ENCODE data around the gene CASP10. TPM values are rescaled to one million over a fixed set of nuclear protein-coding genes. Genes with fewer than 3 reads are reported as not detected.

Gene CASP10
- total RNA-seq, 2 experiments from 2014 or later: 47.8 to 51.3 TPM

DNA sequence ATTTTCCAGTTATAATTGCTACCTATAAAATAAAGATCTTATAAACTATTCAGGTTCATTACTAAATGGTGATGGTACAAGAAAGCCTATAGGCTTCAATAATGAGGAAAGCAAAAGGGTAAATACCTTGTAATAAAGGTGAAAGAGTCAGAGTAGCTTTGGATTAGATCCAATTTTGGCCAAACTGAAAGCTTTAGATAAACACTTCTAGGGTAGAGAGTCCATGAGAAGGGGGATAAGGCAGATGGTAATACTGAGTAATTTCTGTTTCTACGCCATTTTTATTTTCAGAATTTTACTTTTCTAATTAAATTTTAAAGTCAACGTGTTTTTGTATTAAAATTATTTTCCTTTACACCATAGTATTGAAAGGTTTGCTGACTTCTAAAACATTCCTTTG is 86.8 kb downstream of the CASP10 start:
- H3K9me3 Mint-ChIP-seq: no peaks in the 10 kb centered on the region
- CTCF ChIA-PET: interaction anchor here (1.0 to 2.1 kb wide), 8 partner anchors 9 to 221 kb away, joined by 3 to 16 read pairs (median 5); partner anchors contain the start of gene CASP8
- no peaks in the 10 kb centered on the region for H3K27me3 Mint-ChIP-seq
- peaks cover 78% of the 10 kb centered on the region for H3K4me1 Mint-ChIP-seq
- DNase-seq: no peak
- POLR2A ChIA-PET: interaction anchor here (1.4 to 2.6 kb wide), 4 partner anchors 9 to 87 kb away, joined by 5 to 14 read pairs (median 7); partner anchors contain the start of genes CASP10 and CASP8
- H3K4me3 Mint-ChIP-seq: no peak overlapping the region
- H3K36me3 Mint-ChIP-seq (ENCODE audit: low read depth): peaks cover 92% of the 10 kb centered on the region
- H3K27ac Mint-ChIP-seq: no peak overlapping the region

DNA sequence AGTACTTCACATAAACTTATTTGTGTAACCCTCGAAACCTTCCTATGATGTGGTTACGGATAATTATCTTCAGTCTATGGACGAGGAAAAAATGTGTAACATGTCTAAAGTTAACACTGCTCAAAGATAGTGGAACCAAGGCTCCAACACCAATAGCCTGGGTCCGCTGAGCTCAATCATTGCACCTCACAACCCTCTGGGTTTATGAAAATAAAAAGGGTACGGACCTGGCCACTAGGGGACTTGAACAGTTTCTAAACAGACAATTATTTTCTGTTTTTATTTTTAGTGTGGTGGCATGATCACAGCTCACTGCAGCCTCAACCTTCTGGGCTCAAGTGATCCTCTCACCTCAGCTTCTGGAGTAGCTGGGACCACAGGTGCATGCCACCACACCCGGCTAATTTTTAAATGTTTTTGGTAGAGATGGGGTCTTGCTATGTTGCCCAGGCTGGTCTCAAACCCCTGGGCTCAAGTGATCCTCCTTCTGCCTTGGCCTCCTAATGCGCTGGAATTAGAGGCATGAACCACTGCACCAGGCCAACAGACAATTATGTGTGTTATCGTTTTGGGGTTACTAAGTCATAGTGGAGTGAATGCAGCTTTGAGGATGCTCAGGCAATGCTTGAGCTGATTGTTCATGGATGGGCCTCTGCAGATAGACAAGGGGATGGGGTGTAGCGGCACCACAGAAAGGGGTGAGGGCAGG is 87.5 kb downstream of the CASP10 start:
- no peak overlapping the region for H3K4me3 Mint-ChIP-seq
- ChIA-PET CTCF (interaction anchor here (1.0 to 2.1 kb wide), 8 partner anchors 9 to 222 kb away, joined by 3 to 16 read pairs (median 5); partner anchors contain the start of gene CASP8), POLR2A (interaction anchor here (1.4 to 2.6 kb wide), 4 partner anchors 10 to 87 kb away, joined by 5 to 14 read pairs (median 7); partner anchors contain the start of genes CASP10 and CASP8)
- no peak for DNase-seq
- peaks cover 76% of the 10 kb centered on the region for H3K4me1 Mint-ChIP-seq
- no peaks in the 10 kb centered on the region for H3K27me3 Mint-ChIP-seq
- H3K36me3 Mint-ChIP-seq (ENCODE audit: low read depth): peaks cover 93% of the 10 kb centered on the region
- no peaks in the 10 kb centered on the region for H3K9me3 Mint-ChIP-seq
- no peak overlapping the region for H3K27ac Mint-ChIP-seq

DNA sequence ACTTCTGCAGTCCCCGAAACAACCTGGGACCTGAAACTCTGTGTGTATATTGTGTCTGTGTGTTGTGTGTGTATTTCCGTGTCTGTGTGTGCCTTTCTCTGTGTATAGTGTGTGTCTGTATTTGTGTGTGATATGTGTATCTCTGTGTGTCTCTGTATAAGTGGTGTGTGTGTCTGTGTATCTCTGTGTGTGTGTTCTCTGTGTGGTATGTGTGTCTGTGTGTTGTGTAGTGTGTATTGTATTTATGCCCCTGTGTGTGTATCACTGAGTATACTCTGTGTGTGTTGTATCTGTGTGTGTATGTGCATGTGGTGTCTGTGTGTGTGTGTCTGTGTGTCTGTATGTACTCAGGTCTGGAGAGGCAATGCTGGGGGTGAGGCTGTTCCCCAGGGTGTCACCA is 89.0 kb downstream of the CASP10 start:
- POLR2A ChIA-PET: no interaction called here
- Mint-ChIP-seq H3K9me3 (no peaks in the 10 kb centered on the region), H3K4me1 (peaks cover 63% of the 10 kb centered on the region), H3K4me3 (peak overlapping the region; percentile 3), H3K27ac (peak overlapping the region; percentile 9), H3K27me3 (no peaks in the 10 kb centered on the region), H3K36me3 (ENCODE audit: low read depth) (peaks cover 92% of the 10 kb centered on the region)
- CTCF ChIA-PET: no interaction called here
- no peak for DNase-seq

DNA sequence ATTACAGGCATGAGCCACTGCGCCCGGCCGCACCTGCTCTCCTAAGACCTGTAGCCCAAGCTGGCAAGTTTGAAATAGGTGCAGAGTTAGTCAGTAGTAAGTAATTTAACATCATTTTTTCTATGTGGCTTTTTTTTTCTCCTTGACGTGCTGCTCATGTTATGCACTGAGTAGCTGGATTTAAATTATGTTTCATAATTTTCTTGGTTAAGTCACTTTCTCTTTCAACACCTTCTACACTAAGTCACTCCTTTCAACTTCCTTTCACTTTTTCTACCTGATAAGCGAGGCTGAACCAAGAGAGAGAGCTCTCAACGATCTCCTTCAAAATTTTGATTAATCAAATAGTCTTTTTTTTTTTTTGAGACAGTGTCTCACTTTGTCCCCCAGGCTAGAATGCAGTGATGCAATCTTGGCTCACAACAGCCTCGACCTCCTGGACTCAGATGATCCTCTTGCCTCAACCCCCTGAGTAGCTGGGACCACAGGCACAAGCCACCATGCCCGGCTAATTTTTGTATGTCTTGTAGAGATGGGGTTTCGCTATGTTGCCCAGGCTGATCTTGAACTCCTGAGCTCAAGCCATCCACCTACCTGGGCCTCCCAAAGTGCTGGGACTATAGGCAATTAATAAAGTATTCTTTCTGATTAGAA is 90.5 kb downstream of the CASP10 start:
- DNase-seq: no peak
- no peak overlapping the region for H3K27ac Mint-ChIP-seq
- H3K4me1 Mint-ChIP-seq: peaks cover 57% of the 10 kb centered on the region
- ChIA-PET POLR2A (interaction anchor here (1.2 to 8.2 kb wide), 4 partner anchors 12 to 159 kb away, joined by 3 to 72 read pairs (median 3); partner anchors contain the start of gene CASP8), CTCF (interaction anchor here (0.7 to 1.1 kb wide), 6 partner anchors 9 to 141 kb away, joined by 3 to 6 read pairs (median 4); no protein-coding TSS in a partner anchor)
- no peak overlapping the region for H3K4me3 Mint-ChIP-seq
- H3K9me3 Mint-ChIP-seq: no peaks in the 10 kb centered on the region
- no peaks in the 10 kb centered on the region for H3K27me3 Mint-ChIP-seq
- H3K36me3 Mint-ChIP-seq (ENCODE audit: low read depth): peaks cover 93% of the 10 kb centered on the region

DNA sequence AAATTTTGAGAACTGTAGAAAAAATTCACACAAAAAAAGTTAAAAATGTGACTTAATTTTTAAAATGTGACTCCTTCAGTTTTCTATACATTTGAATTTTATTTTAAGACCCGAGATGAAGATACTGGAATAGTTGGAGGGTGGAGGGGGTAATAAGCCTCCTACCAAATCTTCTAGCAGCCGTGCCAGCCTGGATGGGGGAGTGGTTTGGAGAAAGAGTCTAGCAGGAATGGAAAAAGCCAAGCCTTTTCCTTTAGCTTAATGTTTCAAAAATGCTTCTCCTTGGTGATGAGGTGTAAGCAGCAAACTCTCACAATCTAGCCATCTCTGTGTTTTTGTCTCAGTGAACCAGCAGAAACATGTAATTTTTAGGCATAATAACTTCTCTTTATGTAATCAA is 92.1 kb downstream of the CASP10 start:
- Mint-ChIP-seq H3K4me3 (no peak overlapping the region), H3K4me1 (peaks cover 55% of the 10 kb centered on the region), H3K27me3 (no peaks in the 10 kb centered on the region), H3K36me3 (ENCODE audit: low read depth) (peaks cover 91% of the 10 kb centered on the region), H3K27ac (peak overlapping the region; percentile 8), H3K9me3 (no peaks in the 10 kb centered on the region)
- ChIA-PET CTCF (interaction anchor here (1.0 to 1.9 kb wide), 2 partner anchors 23 to 42 kb away, joined by 3 to 8 read pairs; no protein-coding TSS in a partner anchor), POLR2A (interaction anchor here (0.7 to 8.2 kb wide), 4 partner anchors 10 to 157 kb away, joined by 3 to 72 read pairs (median 3); partner anchors contain the start of gene CASP8)
- DNase-seq: no peak

DNA sequence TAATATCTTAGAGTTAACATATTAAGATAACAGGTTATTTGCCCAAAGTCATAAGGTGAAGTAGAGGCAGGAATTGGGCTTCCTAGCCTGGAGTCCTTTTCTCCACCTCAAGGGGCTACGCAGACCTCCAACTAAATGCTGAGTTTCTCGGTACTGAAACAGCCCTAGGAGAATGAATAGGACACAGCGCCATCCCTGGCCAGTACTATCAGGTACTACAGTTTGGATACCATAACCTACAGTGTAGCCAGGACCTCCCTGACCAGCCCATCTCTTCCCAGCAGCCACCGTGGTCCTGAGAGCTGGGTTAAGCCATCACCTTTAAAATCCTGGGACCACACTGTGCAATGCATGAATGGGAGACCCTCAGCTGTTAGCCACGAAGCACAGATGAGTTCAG is 93.0 kb downstream of the CASP10 start:
- peaks cover 4% of the 10 kb centered on the region for H3K9me3 Mint-ChIP-seq
- CTCF ChIA-PET: interaction anchor here (1.9 kb wide), 1 partner anchor 43 kb away, joined by 8 read pairs; no protein-coding TSS in a partner anchor
- H3K36me3 Mint-ChIP-seq (ENCODE audit: low read depth): peaks cover 91% of the 10 kb centered on the region
- no peak overlapping the region for H3K4me3 Mint-ChIP-seq
- H3K4me1 Mint-ChIP-seq: peaks cover 50% of the 10 kb centered on the region
- H3K27me3 Mint-ChIP-seq: no peaks in the 10 kb centered on the region
- POLR2A ChIA-PET: interaction anchor here (0.6 to 8.2 kb wide), 3 partner anchors 15 to 688 kb away, joined by 3 to 72 read pairs (median 3); partner anchors contain the start of gene CASP8
- no peak overlapping the region for H3K27ac Mint-ChIP-seq
- no peak for DNase-seq

DNA sequence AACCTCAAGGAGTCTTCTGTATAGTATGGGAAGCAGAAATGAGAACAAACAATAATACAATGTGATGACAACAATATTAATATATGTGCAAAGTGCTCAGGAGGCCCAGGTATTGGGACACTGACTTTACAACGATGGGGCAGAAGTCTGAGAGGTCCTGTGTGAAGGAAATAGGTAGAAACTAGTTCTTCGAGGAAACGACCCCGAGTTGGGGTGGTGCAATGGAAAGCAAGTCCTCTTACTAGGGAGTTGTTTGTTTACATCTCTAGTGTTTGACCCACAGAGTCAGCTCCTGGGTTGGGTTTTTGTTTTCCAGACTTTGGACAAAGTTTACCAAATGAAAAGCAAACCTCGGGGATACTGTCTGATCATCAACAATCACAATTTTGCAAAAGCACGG is 93.6 kb downstream of the CASP10 start:
- H3K4me3 Mint-ChIP-seq: no peak overlapping the region
- no peak overlapping the region for H3K27ac Mint-ChIP-seq
- no peak for DNase-seq
- peaks cover 89% of the 10 kb centered on the region for H3K36me3 Mint-ChIP-seq (ENCODE audit: low read depth)
- no peaks in the 10 kb centered on the region for H3K27me3 Mint-ChIP-seq
- peaks cover 45% of the 10 kb centered on the region for H3K4me1 Mint-ChIP-seq
- peaks cover 4% of the 10 kb centered on the region for H3K9me3 Mint-ChIP-seq
- CTCF ChIA-PET: interaction anchor here (1.2 kb wide), 1 partner anchor 44 kb away, joined by 5 read pairs; no protein-coding TSS in a partner anchor
- POLR2A ChIA-PET: interaction anchor here (8.2 kb wide), 1 partner anchor 15 kb away, joined by 72 read pairs; the partner anchor contains the start of gene CASP8

Other genes with a start within 250 kb of the CASP10 start
- gene ORC2, start 219.5 kb upstream of the CASP10 start, total RNA-seq: 10 to 100 TPM; 50.8 to 51.6 TPM
- gene HYCC2, start 111.5 kb upstream of the CASP10 start, total RNA-seq: 10 to 100 TPM; 27.9 to 31.9 TPM
- 100 to 1,000 TPM; 133 to 135 TPM for gene NDUFB3, start 111.1 kb upstream of the CASP10 start, total RNA-seq
- 100 to 1,000 TPM; 192 to 196 TPM for gene CFLAR, start 67.0 kb upstream of the CASP10 start, total RNA-seq
- 100 to 1,000 TPM in 1 of 2 experiments, 10 to 100 TPM in 1; 99.8 to 102 TPM for gene CASP8, start 77.4 kb downstream of the CASP10 start, total RNA-seq
- 1 to 10 TPM; 2.7 to 3.1 TPM for gene FLACC1, start 174.2 kb downstream of the CASP10 start, total RNA-seq